Measurements from ENCODE around the gene POC1A.
A peak's percentile ranks its signal among the peaks of the same experiment; 100 is the strongest.

Gene POC1A

DNA sequence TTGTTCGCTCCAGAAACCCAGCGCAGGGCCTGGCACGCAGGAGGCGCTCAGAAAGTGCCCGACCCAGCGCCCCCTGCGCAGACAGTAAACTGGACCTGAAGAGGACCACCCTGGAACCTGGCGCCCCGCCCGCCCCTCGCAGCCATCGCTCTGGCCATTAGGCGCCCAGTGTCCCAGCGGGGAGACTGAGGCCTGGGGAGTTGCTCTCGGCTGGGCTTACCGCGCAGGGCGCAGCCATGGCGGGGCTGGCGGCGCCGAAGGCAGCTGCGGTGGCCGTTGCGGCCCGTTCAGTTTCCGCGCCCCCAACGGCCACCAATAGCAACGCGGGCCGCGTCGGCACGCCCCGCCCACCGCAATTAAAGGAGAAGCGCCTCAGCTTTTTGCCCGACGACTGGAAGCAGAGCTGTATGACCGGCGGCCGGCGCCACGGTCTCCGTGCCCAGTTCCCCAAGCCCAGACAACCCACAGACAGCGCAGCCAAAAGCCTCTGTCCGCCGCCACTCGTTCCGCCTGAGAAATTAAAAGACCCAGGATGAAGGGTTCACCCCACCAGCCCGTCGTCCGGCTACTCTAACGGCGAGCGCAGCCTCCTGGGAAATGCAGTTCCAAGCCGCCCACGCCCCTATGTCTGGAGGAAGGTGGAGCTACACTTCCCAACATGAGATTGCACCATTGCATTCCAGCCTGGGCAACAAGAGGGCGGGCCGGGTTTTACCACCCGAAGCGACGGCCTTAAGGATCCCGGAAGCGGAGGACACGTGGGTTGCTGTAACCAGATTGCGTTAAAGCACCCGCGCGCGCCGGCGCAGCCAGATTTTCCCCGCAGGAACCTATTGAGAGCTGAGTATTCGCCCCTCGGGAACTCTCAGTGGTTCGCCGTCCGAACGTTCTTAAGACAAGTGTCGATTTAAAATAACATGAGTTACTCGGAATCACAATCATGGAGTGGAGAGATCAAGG, at the start of gene POC1A:
Gene POC1A, minus strand, starts transcription at position 289 of the 960 bp plus-strand sequence. Its CDS starts 51 bp downstream, at position 238.
- DNase-seq (ENCODE audit: low read depth in 2 of 2): peak; percentile 88 to 89

DNA sequence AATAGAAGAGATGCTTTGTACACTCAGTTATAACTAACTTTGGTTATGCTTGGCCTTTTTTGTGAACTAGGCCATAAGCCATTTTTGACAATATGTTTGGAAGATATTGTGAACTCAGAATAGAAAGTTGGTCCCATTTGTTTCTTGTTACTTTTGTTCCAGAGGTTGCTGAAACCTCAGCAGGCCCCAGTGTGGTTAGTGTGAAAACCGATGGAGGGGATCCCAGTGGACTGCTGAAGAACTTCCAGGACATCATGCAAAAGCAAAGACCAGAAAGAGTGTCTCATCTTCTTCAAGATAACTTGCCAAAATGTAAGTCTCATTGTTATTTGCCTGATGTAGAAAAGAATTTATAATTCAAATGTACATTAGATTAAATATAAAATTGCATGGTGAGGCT, 49.5 kb upstream of the POC1A start:
- no peak for DNase-seq (ENCODE audit: low read depth in 2 of 2)

DNA sequence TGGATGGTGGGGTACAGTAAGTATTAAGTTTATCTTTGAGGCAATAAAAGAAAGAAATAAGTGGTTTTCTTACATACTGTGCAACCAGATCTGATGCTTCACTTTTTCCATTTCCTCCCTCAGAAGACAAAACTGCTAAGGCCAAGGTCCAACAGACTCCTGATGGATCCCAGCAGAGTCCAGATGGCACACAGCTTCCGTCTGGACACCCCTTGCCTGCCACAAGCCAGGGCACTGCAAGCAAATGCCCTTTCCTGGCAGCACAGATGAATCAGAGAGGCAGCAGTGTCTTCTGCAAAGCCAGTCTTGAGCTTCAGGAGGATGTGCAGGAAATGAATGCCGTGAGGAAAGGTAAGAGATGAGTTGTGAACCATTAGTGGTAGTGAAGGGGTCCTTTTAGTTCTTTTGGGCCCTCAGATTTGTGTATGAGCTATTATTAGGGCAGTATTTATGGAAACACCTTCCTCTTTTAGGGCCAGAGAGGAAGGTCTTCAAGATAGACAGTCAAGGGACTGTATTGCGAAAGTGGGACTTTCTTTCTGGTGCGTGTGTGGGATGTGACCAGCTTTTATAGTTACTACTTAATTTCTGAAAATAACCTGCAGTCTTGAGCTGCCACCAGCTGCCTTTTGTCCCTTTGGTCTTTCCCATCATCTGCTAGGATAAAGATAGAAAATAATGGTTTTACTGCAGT, 48.3 kb upstream of the POC1A start:
- DNase-seq (ENCODE audit: low read depth in 2 of 2): no peak

DNA sequence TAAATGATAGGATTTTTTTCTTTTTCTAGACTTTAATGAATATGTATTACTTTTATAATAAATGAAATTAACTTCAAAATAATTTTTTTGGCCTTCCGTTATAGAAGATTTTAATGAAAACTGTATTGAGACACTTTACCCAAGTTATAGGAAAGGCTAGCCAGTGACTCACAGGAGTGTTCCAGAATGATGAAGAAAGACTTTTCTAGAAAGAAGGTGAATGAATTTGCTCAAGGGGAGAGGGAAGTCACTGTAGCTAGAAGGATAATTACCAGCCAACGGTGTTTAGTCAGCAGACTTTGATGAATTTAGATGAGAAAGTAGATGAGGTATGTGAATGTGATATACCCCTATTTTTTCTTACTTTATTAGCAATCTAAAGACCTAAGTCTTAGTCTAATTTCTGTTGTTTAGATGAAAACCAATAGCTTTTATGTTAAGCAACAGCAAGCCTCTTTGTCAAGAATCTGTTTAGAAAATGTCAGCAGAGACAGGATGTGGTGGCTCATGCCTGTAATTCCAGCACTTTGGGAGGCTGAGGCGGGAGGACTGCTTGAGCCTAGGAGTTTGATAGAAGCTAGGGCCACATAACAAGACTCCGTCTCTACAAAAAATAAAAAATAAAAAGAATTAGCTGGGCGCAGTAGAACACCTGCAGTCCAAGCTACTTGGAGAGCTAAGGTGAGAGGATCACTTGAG, 46.9 kb upstream of the POC1A start:
- DNase-seq (ENCODE audit: low read depth in 2 of 2): no peak

DNA sequence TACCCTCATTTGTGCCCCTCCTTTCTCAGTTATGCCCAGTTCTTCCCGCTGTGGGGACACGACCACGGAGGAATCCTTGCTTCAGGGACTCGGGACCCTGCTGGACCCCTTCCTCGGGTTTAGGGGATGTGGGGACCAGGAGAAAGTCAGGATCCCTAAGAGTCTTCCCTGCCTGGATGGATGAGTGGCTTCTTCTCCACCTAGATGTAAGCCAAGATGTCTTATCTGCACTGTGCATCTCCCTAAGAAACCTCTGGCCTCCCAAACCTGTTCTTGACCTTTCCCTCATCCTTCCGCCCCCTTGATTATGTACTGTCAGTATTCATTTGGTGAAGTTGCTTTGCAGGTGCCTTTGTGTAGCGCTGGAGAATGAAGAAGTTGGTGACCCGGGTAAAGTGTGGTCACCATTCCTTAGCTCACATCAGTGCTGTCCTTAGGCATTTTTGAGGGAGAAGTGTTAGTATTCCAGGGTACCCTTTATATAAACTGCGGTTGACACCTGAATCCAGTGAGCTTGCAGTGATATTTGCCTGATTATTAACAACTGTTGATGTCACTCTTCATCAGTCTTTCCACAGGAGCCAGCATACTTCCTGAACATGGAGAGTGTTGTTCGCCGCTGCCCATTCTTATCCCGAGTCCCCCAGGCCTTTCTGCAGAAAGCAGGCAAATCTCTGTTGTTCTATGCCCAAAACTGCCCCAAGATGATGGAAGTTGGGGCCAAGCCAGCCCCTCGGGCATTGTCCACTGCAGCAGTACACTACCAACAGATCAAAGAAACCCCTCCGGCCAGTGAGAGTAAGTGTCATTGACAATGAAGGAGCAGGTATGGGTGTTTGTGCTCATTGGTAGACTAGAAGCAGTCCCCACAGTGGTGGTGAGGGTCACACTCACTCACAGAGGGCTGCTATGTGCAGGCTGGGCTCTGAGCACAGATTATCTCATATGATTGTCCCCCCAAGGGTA, 44.7 kb upstream of the POC1A start:
- no peak for DNase-seq (ENCODE audit: low read depth in 2 of 2)

DNA sequence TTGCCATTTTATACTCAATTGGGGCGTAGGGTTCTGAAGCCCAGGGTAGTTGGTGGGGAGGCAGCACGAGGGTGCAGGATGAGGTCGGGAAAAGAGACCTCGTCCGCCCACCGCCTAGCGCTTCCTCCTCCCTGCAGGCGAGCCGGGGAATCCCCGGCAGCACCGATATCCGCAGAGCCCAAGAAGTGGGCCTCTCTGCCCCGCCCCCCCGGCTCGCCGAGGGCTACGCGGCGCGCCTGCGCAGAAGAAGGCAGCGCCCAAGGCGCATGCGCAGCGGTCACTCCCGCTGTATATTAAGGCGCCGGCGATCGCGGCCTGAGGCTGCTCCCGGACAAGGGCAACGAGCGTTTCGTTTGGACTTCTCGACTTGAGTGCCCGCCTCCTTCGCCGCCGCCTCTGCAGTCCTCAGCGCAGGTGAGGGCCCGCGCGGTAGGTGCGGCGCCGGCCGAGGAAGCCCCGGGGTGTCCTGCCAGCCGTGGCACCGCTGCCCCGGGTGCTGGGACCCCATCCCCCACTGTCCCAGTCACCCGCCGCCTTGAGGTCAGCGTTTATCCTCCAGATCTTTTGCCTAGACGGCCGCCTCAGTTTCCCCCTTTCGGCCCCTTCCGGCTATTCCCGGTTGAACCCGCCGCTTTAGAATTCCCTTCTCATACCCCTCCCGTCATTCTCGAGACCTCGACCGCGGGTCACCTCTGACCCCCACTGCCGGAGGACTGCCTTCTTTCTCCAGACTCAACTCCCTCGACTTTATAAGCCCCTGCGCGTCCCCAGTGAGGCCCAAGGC, 43.8 kb upstream of the POC1A start, which contains the start of gene ALAS1:
Gene ALAS1, plus strand, starts transcription at position 319 of the 784 bp plus-strand sequence. CDS start 1,082 bp downstream, outside the sequence.
- peak; percentile 85 to 91 for DNase-seq (ENCODE audit: low read depth in 2 of 2)

DNA sequence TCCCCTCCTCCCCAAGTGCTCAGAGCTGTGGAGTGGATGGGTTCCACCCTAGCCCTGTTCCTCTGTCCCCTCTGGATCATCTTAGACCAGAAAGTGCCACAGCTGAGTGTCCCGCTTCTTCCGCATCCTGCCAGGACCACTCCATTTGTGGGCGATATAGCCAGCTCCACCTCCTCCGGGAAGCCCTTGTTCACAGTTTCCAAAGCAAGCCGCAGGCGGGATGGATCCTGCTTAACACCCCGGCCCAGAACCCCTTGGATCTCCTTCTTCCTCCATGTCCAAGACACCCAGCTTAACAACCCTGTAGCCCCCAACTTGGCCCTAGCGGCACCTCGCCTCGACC, 43.2 kb upstream of the POC1A start:
- DNase-seq (ENCODE audit: low read depth in 2 of 2): no peak

DNA sequence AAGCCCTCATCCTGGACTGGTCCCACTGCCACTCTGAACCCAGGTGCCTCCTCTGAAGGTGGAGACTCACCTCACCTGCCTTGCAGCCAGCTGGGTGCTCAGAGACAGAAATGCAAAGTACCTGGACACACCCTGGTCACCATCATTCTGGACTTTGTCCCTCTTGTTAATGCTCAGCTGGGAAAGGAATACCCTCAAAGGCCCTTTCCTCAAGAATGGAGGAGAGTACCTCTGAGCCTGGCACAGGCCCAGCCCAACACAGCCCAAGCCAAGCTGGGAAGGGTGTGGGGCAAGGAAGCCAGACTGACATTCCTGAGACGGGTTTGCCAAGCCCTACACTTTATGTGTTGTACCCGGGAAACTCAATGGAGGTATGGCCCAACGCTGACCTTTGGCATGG, 42.8 kb upstream of the POC1A start:
- no peak for DNase-seq (ENCODE audit: low read depth in 2 of 2)

DNA sequence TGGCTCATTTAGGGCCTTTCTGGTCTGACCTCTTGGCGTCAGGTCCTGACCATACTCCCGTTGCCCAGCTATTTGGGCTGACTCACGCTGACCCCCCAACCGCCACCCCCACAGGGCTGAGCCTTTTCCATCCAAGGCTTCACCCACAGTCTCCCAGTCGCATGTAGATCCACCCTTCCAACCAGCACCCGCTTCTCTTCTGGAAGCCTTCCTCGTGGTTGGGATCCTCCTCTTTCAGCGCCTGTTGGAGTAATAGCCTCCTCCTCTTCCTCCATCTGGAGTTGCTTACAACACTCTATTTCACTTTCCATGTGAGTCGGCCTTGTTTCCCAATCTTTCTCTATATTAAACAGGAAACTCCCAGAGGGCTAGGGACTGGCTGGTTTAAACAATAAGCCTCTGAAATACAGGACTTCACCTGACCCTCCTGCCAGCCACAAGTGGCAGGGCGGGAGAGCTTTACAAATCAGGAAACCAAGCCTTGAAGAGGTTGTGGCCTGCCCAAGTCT, 41.7 kb upstream of the POC1A start:
- DNase-seq (ENCODE audit: low read depth in 2 of 2): no peak

DNA sequence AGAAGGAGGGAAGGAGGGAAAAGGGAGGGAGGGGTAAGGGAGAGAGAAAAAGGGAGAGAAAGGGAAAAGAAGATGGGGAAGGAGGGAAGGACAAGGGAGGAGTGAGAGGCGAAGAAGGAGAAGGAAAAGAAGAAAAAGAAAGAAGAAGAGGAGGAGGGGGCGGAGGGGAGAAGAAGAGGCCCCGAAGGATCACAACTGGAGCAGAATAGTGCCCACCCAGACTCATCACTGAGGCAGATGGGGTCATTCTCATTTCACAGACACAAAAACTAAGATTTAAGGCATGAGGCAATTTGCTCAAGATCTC, 41.0 kb upstream of the POC1A start:
- no peak for DNase-seq (ENCODE audit: low read depth in 2 of 2)

DNA sequence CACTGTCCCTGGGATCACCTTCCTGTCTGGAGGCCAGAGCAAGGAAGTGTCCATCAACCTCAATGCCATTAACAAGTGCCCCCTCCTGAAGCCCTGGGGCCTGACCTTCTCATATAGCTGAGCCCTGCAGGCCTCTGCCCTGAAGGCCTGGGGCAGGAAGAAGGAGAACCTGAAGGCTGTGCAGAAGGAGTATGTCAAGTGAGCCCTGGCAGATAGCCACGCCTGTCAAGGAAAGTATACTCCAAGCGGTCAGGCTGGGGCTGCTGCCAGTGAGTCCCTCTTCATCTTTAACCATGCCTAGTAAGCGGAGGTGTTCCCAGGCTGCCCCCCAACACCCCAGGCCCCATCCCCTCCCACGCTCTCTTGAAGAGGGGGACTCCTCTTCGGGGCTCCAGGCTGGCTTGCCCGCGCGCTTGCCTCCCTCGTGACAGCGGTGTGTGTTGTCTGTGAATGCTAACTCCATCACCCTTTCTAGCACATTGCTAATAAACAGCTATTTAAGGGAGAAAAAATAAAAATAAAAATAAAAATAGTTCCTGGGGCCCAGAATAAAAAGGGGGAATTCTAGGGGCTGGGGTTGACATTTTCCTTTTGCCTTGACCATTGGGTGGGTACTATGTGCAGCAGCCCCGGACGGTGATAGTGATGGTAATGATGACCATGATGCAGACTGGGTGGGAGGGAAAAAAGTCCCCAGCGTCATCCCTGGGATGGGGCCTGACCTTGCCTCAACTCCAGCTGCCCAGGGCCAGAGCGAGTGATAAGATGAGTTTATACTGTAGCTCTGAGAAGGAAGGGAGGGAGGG, 40.5 kb upstream of the POC1A start:
- no peak for DNase-seq (ENCODE audit: low read depth in 2 of 2)

DNA sequence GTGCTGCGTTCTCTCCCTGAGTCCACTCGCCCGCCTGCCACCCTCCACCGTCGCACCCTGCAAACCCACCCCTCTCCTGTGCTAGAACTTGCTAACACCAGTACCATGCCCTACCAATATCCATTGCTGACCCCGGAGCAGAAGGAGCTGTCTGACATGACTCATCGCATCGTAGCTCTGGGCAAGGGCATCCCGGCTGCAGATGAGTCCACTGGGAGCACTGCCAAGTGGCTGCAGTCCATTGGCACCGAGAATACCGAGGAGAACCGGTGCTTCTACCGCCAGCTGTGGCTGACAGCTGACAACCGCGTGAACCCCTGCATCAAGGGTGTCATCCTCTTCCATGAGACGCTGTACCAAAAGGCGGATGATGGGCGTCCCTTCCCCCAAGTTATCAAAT, 38.8 kb upstream of the POC1A start:
- DNase-seq (ENCODE audit: low read depth in 2 of 2): no peak

DNA sequence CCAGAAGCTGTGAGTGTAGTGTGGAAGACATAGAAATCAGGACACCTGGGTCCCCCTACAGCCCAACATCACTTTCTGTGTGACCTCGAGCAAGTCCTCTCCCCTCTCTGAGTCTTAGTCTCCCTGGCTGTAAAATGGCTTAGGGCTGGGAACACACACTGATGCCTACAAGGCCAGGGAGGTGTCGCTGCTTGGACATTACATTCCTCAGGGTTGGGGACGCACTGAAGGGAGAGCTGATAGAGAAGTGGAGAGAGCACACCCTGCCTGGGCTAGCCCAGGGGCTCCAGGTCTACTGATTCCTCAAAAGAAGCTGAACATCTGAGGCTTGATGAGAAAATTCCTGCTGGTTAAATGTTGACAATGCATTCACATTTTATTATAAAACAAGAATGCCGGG, 37.4 kb upstream of the POC1A start:
- DNase-seq (ENCODE audit: low read depth in 2 of 2): no peak

DNA sequence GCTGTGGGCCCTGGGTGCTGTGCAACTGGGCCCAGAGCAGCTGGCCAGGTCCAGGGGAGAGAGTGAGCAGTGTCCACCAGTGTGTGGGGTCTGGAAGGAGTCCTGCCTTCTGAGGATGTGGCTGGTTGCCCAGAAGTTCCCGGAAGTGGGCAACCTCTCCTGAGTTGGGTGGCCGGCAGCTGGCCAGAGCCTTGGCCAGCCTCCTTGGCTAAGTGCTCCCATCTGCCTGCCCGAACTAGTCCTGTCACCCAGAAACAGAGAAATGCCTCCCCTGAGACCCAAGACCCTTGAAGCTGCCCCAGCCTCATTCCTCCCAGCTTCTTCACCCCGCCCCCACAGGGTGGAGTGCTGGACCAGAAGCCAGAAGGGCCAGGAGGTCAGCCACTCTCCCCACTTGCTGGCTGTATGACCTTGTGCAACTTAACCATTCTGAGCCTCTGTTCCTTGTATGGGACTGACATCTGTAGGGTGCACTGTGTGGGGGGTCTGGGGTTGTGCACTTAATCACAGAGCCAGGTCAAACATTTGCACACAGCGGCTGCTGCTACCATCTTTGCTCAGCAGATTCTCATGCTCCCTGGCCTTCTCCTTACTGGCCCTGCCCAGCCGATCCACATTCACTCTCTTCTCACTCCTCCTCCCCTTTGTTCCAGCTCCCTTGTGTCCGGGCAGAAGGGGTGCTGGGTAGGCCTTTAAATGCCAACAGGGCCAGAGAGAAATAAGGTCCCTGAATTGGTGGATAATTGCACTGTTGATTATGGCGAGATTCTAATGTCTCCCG, 36.3 kb upstream of the POC1A start:
- DNase-seq (ENCODE audit: low read depth in 2 of 2): no peak

DNA sequence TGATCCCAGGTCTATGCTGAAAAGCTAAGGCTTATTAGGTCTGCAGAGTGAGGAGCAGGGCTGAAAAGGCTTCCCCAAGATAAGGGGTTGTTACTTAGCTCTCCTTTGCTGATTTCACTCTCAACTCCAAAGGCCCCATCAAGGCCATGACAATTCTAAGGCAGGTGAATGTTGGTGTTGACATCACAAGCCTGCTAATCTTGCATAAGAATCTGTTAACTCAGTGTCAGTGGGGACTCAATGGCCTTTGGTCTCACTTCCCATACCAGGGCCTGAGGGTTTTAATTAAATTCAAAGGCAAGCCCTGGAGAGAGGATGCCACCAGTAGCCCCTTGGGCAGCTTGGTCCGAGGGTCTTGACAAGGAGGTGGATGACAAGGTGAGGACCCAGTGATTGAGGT, 34.3 kb upstream of the POC1A start:
- no peak for DNase-seq (ENCODE audit: low read depth in 2 of 2)

DNA sequence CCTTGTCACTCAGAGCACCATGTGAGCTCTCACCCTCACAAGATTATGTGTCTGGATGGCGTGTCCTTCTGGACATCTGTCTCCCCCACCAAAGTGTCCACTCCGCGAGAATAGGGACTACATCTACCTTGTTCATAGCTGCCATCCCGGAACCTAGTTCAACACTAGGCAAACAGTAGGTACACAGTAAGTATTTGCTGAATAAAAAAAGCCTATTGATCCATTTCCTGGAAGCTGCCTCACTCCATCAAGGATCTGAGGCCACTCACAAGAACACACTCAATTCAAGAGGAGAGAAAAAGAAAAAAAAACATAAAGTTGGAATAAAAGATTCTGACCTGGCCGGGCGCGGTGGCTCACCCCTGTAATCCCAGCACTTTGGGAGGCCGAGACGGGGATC, 32.5 kb upstream of the POC1A start:
- no peak for DNase-seq (ENCODE audit: low read depth in 2 of 2)

DNA sequence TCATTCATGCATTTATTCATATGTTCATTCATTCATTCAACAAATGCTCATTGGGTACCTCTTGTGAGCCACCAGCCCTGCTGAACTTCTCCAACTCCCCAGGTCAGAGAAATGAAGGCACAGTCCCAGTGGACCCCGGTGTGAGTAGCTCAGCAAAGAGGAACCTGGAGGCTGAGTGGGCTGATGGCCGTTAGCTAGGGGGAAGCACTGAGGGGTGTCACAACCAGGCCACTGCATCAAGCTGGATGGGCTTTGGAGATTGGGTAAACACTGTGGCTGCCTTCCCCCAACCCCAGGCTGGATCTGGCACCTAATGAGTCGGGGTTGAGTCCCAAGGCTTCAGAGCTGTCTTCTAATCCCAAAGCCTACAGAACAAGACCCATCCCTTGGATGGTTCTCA, 31.6 kb upstream of the POC1A start:
- no peak for DNase-seq (ENCODE audit: low read depth in 2 of 2)

DNA sequence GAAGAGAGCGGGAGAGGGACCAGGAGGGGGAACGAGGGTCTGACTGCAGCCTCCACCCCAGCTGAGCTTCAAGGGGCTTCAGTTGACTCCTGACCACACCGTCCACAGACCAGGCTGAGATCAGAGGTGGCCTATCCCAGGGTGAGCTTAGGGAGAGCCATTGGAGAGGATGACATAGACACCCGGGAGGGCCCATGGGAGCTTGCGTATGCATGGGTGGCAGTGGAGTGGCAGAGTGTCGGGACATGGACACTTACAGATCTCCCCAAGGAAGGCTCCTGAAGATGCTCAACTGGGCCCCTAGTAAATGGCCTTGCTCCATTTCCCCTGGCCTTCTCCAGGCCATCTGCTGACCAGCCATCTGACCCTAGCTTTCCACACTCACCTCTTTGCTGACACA, 31.1 kb upstream of the POC1A start:
- no peak for DNase-seq (ENCODE audit: low read depth in 2 of 2)

DNA sequence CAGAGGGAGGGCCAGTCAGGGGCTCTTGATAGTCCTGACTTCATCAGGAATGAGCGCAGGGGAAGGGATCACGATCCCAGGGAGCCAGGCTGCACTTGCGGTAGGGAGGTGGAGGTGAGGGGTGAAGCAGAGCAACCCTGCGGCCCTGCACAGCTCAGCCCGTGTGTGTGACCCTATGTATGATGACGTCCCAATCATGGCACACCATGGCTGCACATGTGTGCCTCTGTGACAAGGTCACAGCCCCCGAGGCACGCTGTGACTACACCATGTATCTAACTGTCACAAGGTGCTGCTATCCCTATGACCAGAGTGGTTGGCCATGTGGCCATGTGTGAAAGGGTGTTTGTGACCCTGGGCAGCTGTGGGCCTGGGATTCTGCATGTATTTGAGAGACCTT, 30.5 kb upstream of the POC1A start:
- no peak for DNase-seq (ENCODE audit: low read depth in 2 of 2)

Data from stimulated activated CD4-positive, alpha-beta T cell treated with anti-CD3 and anti-CD28 coated beads, Interleukin-15, amount 100 ng/mL, for 48 hours (primary cell).